H7 (cell line): ENCODE results near the gene EIF5A2. TPM values are rescaled to one million over a fixed set of nuclear protein-coding genes. Genes with fewer than 3 reads are reported as not detected.
"Not testable (repeated sequence)": the region's sequence is repeated elsewhere in the genome, so short reads cannot be mapped to it uniquely, and the experiment has no call there.

Experiments
- DNase-seq: peaks from one replicate; pipeline ENCODE4 v3.0.0; 2012
- H3K27me3 ChIP-seq: 2 replicates; pipeline ENCODE4 v1.6.0; 2011; ENCODE audit warnings: mild to moderate bottlenecking, low read length; ENCODE audit not compliant: control insufficient read depth, insufficient read depth
- H3K36me3 ChIP-seq: replicated peaks from 2 replicates; pipeline ENCODE4 v1.5.1; 2011; ENCODE audit warnings: low read length; ENCODE audit not compliant: control insufficient read depth, insufficient read depth
- H3K4me3 ChIP-seq: 2 replicates; pipeline ENCODE4 v1.5.1; 2011; ENCODE audit warnings: low read depth, mild to moderate bottlenecking, control low read depth, low read length, moderate library complexity; ENCODE audit not compliant: insufficient read depth
- total RNA-seq: library from RNA; depleted of rRNA; stranded (reverse); fragments of >200 nt; shearing (Covaris generic); gene quantifications from 2 replicates; pipeline ENCODE4 v1.2.3, GENCODE V29; 2014

The EIF5A2 gene
- total RNA-seq, 1 experiment from 2014 or later: 6.1 TPM

DNA sequence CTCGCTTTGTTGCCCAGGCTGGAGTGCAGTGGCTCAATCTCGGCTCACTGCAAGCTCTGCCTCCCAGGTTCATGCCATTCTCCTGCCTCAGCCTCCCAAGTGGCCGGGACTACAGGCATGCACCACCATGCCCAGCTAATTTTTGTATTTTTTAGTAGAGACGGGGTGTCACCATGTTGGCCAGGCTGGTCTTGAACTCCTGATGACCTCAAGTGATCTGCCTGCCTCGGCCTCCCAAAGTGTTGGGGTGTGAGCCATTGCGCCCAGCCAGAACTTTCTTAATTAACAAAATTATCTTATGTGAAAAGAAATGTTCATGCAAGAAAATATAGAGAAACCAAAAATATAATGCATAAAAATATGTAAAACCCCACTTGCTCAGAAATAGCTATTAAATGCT lies 31.1 kb downstream of the EIF5A2 start:
- not testable (repeated sequence) for H3K4me3 ChIP-seq, H3K27me3 ChIP-seq, DNase-seq, H3K36me3 ChIP-seq

- no peaks in the 10 kb centered on the region for H3K36me3 ChIP-seq
- no peak overlapping the region for H3K4me3 ChIP-seq
- H3K27me3 ChIP-seq: no peaks in the 10 kb centered on the region
- no peak for DNase-seq
These were observed 31.9 kb downstream of the EIF5A2 start for GRCh38 chr3:170876537-170876936.

DNA sequence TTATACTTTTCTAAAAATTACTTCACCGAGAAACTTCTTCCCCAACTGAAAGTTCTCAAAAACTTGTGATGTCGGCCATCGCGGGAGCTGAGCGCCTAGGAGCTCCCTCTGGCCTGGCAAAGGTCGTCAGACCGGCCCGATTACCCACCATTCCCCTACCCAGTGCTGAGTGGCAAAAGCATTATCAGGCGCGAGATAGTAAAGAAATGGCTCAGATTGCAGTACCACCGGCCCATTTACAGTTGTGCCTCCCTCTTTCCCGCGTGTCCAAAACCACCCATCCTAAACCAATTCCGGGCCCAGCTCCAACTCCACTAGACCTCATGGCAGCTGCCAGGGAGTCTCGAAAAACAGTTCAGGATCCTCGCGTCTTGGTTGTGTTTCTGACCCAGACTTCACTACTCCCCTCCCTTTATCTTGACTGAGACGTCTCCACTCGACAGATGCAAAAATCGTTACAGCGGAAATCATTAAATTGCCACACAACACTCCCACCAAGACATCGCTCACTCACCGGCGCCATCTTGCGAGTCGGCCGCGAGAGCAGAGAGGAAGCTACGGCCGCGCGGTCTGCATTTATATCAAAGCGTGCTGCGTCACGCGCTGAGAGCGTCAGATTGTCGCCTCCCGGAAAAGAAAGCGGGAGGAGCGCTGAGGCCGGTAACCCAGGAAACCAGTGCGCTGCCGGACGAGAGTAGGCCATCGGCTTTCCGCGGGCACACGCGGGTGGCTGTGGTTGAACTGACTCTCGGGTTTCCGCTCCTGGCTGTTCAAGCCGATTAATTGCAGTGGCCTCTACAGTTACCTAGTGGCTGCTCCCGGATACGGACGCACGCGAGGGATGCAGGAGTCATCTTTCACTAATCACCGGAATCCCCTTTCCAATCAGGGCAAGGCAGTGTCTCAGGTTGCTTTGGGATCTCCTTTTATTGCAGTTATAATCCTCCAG lies 38.5 kb downstream of the EIF5A2 start, which contains the start of gene RPL22L1:
TSS of gene RPL22L1 (minus strand) at position 551 of the 949 bp plus-strand sequence. CDS start at position 523, 28 bp downstream.
- Histone ChIP-seq H3K36me3 (peaks cover 8% of the 10 kb centered on the region), H3K27me3 (no peaks in the 10 kb centered on the region), H3K4me3 (peak within 1 kb of the TSS; percentile 68)
- DNase-seq: peak; percentile 79

GRCh38 chr3:170869239-170869590 lies 39.2 kb downstream of the EIF5A2 start:
- Histone ChIP-seq H3K4me3 (peak overlapping the region; percentile 68), H3K36me3 (peaks cover 8% of the 10 kb centered on the region), H3K27me3 (no peaks in the 10 kb centered on the region)
- no peak for DNase-seq

DNA sequence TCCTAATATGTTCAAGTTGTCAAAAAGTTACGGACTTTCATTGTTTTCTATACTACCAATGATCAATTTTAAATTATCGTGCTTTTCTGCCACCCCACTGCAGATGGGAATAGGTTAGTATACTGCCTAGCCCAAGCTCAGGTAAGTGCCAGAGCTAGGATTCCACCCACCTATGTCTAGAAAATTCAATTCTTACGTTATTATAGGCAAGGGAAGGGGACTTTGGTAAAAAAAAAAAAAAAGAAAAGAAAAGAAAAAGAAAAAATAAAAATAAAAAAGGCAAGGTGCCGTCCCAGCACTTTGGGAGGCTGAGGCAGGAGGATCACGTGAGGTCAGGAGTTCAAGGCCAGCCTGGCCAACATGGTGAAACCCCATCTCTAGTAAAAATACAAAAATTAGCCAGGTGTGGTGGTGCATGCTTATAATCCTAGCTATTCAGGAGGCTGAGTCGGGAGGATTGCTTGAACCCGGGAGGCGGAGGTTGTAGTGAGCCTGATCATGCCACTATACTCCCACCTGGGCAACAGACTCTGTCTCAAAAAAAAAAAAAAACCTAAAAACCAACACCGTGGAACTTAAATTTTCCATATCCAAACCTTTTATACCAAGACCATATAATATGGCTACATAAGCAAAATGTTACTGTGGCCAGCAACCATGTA lies 39.7 kb downstream of the EIF5A2 start:
- H3K4me3 ChIP-seq: peak overlapping the region; percentile 68
- no peaks in the 10 kb centered on the region for H3K27me3 ChIP-seq
- no peak for DNase-seq
- H3K36me3 ChIP-seq: peaks cover 8% of the 10 kb centered on the region

DNA sequence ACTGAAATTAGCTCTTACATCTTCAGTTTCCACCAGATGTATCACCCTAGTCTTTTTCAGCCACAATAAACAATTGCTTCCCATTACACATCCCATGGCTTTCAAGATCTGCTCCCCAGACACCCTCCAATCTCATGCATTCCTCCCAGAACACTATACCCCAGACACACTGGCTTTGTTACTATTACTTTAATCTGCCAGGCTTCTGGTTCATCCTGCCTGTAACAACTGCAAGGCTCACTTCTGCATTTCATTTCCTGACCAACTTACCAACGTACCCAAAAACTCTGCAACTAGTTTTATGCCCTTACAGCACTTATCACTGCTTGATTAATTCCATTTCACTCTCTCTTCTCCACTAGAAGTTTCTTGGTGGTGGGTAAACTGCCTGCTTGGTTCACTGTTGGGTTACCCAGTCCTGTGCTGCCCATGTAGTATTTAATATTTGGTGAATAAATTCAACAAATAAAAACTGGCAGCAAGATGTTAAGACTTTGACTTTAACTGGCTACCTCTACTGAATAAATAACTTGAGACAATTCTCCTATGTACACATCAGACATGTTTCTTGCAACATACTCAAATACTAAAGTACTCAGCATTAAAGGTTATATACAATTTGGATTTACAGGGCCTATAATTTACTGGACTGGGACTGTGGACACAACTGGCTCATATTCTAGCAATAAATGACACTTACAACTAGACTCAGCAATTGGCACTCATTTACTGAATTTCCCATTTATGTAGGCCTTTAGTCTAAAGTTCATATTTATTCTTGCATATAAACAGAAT lies 41.1 kb downstream of the EIF5A2 start:
- Histone ChIP-seq H3K27me3 (no peaks in the 10 kb centered on the region), H3K4me3 (no peak overlapping the region), H3K36me3 (peaks cover 8% of the 10 kb centered on the region)
- no peak for DNase-seq

DNA sequence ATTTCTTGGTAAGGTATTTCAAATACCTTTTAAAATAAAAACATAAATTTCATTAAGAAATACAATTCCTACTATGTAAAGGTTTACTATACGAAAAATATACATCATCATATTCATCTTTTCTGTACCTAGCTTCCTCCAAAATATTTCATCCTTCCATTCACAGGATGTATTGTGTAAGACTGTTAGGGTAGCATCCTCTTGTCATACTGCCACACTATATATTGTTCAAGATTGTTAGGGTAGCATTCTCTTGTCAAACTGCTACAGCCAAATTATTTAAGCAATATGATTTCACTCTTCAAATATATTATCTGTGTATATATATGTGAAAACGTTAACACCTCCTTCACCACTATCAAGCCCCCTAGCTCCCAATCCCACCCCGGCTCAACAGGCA lies 41.9 kb downstream of the EIF5A2 start:
- Histone ChIP-seq H3K36me3 (peaks cover 8% of the 10 kb centered on the region), H3K4me3 (no peak overlapping the region), H3K27me3 (no peaks in the 10 kb centered on the region)
- DNase-seq: no peak

GRCh38 chr3:170865209-170866094 lies 43.0 kb downstream of the EIF5A2 start:
- H3K4me3 ChIP-seq: no peak overlapping the region
- DNase-seq: no peak
- no peaks in the 10 kb centered on the region for H3K27me3 ChIP-seq
- H3K36me3 ChIP-seq: peaks cover 8% of the 10 kb centered on the region

DNA sequence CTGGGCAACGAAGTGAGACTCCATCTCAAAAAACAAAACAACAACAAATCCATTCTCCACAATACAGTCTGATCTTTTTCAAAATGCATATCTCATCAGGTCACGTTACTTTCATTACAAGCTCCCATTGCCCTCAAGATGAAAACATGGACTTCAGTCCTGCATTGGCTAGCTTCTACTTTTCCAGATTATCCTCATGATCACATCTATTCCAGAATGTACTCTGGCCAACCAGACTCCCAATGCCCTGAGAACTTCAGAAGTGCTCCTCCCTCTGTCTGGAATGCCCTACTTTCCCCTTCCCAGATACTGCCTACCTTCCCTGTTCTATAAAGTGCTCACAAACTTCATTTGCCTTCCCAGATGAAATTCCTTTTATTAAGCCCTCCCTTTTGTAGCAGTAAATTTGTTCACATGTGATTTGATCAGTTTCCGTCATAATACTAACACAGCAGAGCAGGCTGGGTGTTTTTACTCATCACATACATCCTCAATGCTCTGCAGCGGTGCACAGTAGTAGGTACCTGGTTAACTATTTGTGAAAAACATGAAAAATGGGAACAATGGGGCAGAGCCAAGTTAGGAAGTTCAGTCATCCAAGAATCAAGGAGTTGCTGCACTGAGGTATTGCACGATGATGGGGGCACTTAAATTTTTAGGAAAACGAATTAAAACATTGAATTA lies 43.8 kb downstream of the EIF5A2 start:
- H3K36me3 ChIP-seq: peaks cover 8% of the 10 kb centered on the region
- no peaks in the 10 kb centered on the region for H3K27me3 ChIP-seq
- H3K4me3 ChIP-seq: no peak overlapping the region
- no peak for DNase-seq

GRCh38 chr3:170863816-170864215 lies 44.6 kb downstream of the EIF5A2 start:
- Histone ChIP-seq H3K4me3 (no peak overlapping the region), H3K36me3 (peaks cover 8% of the 10 kb centered on the region), H3K27me3 (no peaks in the 10 kb centered on the region)
- no peak for DNase-seq

DNA sequence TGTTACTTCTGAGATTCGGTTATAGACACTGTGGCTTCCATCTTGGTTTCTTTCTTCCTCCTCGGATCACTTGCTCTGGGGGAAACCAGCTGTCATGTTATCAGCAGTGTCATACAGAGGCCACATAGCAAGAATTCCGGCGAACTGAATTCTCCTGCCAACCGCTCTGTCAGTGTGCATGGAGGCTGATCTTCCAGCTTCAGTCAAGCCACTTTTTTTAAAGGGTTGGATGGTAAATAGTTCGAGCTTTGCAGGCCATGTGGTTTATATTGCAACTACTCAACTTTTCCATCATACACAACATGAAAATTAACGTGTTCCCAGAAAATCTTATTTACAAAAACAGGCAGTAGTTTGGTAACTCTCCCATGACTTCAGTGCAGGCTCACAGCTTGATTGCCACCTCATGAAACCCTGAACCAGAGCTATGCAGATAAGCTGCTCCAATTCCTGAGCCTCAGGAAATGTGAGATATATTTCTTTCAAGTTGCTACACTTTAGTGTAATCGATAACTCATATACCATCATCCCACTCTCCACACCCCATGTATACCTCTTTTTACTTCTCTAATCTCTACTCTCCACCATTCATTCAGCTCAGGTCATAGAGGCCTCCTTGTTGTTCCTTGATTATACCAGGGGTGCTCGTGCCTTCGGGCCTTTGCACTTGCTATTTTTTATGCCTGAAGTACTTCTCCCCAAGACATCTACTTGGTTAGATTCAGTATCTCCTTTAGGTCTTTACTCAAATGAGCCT lies 45.6 kb downstream of the EIF5A2 start:
- Histone ChIP-seq H3K36me3 (peaks cover 7% of the 10 kb centered on the region), H3K4me3 (no peak overlapping the region), H3K27me3 (no peaks in the 10 kb centered on the region)
- DNase-seq: no peak

DNA sequence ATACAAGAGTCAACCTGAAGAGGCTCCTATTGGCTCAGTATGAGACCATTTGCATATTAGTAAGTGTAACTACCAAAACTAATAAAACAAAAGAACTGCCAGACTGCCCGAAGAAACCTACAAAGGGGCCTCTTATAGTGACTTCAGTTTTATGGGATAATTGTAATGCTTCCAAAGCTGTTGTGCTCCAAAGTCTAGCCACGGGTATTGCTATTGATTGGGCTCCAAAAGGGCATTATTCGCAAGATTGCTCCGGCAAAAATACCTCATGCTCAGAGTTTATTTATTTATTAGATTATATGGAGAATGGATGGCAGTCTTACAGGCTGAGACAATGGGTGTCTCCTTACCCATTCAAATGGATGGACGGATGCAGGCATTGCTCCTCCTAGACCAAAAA lies 49.8 kb downstream of the EIF5A2 start:
- no peak for DNase-seq
- no peaks in the 10 kb centered on the region for H3K36me3 ChIP-seq
- no peaks in the 10 kb centered on the region for H3K27me3 ChIP-seq
- no peak overlapping the region for H3K4me3 ChIP-seq

DNA sequence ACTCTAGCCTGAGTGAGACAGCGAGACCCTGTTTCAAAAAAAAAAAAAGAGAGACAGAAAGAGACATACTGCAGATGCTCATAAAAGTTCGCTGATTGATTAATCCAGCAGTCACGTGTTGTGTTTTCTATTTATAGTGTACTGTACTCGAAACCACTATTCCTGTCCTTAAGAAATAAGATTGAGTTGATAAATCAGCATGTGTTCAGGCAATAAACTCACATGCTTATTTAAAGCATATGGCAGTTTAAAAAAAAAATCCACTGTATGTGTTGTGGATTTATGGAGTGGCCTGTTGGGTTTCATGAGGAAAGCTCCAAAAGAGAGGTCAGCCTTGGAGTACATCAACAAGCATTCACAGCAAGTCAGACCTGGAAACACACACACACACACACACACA lies 56.1 kb downstream of the EIF5A2 start:
- H3K36me3 ChIP-seq: no peaks in the 10 kb centered on the region
- no peak for DNase-seq
- H3K27me3 ChIP-seq: no peaks in the 10 kb centered on the region
- no peak overlapping the region for H3K4me3 ChIP-seq
